NT2/D1 (cell line): ENCODE data around the gene ARHGEF11.

Experiments used
- SUZ12 ChIP-seq: IDR thresholded peaks from 2 replicates; pipeline ENCODE4 v1.6.1; 2011; ENCODE audit not compliant: insufficient read length, insufficient read depth; ENCODE audit errors: extremely low read depth
- YY1 ChIP-seq: IDR thresholded peaks from 2 replicates; pipeline ENCODE4 v1.6.1; 2011; ENCODE audit not compliant: insufficient read length, insufficient read depth
- ZNF274 ChIP-seq: IDR thresholded peaks from 2 replicates; pipeline ENCODE4 v1.6.1; 2011; ENCODE audit warnings: mild to moderate bottlenecking, low read depth, low read length

DNA sequence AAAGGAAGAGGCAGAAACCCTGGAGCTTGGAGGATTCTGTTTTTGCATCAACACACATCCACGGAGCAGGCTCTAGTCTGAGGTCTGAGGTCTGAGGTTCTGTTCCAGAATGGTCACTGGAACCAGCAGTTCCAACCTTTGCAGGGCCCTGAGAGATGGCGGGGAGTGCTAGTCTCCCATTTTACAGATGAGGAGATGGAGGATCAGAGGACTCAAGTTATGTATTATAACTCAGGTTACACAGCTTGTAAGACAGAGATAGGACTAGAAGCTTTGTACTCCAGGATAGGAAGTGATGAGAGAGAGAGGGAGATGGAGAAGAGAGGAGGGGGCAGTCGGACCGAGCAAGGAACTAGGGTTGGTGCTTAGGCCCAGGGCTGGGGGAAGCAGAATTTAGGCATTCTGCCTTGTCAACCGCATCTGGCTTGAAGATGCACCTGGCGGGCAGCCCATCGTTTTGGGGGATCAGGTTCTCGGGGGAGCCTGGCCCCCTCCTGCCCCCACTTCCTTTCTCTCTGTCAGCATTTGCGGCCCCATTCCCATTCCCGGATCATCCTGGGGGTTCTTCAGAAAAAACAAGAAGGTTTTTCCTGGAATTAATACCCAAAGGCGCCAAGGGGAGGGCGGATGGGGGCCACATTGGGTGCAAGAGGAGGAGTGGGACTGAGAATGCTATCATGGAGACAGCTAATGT, 146.4 kb downstream of the ARHGEF11 start:
- TF ChIP-seq YY1 (no peak), ZNF274 (no peak), SUZ12 (no peak)
